Measurements from ENCODE around the gene GRID1.

The GRID1 gene

GRCh38 chr10:86217371-86218080, 149.1 kb downstream of the GRID1 start:
- DNase-seq (ENCODE audit: low read depth in 1 of 2, low spot score in 1 of 2) = no peak
- in situ Hi-C loops (cut with HindIII; ENCODE audit: low pct_unique_long_range_greater_than_20kb, low sequenced_read_pairs) = no loop called here
- TF ChIP-seq JUND (IDR thresholded peaks at IDR 0.05; ENCODE audit: low read depth) = no peak

GRCh38 chr10:86216886-86217285, 149.7 kb downstream of the GRID1 start:
- in situ Hi-C loops (cut with HindIII; ENCODE audit: low pct_unique_long_range_greater_than_20kb, low sequenced_read_pairs) = no loop called here
- no peak for DNase-seq (ENCODE audit: low read depth in 1 of 2, low spot score in 1 of 2)
- no peak for TF ChIP-seq JUND (IDR thresholded peaks at IDR 0.05; ENCODE audit: low read depth)

- DNase-seq (ENCODE audit: low read depth in 1 of 2, low spot score in 1 of 2) = no peak
- no peak for TF ChIP-seq JUND (IDR thresholded peaks at IDR 0.05; ENCODE audit: low read depth)
- in situ Hi-C loops (cut with HindIII; ENCODE audit: low pct_unique_long_range_greater_than_20kb, low sequenced_read_pairs) = no loop called here
Observed at GRCh38 chr10:86215712-86216111, 150.9 kb downstream of the GRID1 start.

- DNase-seq (ENCODE audit: low read depth in 1 of 2, low spot score in 1 of 2) = no peak
- in situ Hi-C loops (cut with HindIII; ENCODE audit: low pct_unique_long_range_greater_than_20kb, low sequenced_read_pairs) = no loop called here
- TF ChIP-seq JUND (IDR thresholded peaks at IDR 0.05; ENCODE audit: low read depth) = no peak
Observed at GRCh38 chr10:86215046-86215445, 151.5 kb downstream of the GRID1 start.

- no peak for DNase-seq (ENCODE audit: low read depth in 1 of 2, low spot score in 1 of 2)
- in situ Hi-C loops (cut with HindIII; ENCODE audit: low pct_unique_long_range_greater_than_20kb, low sequenced_read_pairs) = no loop called here
- no peak for TF ChIP-seq JUND (IDR thresholded peaks at IDR 0.05; ENCODE audit: low read depth)
Observed at GRCh38 chr10:86213148-86213547, 153.4 kb downstream of the GRID1 start.

- no peak for DNase-seq (ENCODE audit: low read depth in 1 of 2, low spot score in 1 of 2)
- in situ Hi-C loops (cut with HindIII; ENCODE audit: low pct_unique_long_range_greater_than_20kb, low sequenced_read_pairs) = no loop called here
- TF ChIP-seq JUND (IDR thresholded peaks at IDR 0.05; ENCODE audit: low read depth) = no peak
Observed at GRCh38 chr10:86212391-86212700, 154.2 kb downstream of the GRID1 start.

- in situ Hi-C loops (cut with HindIII; ENCODE audit: low pct_unique_long_range_greater_than_20kb, low sequenced_read_pairs) = no loop called here
- TF ChIP-seq JUND (IDR thresholded peaks at IDR 0.05; ENCODE audit: low read depth) = no peak
- DNase-seq (ENCODE audit: low read depth in 1 of 2, low spot score in 1 of 2) = no peak
Observed at GRCh38 chr10:86211691-86212390, 154.8 kb downstream of the GRID1 start.

GRCh38 chr10:86210416-86210815, 156.2 kb downstream of the GRID1 start:
- in situ Hi-C loops (cut with HindIII; ENCODE audit: low pct_unique_long_range_greater_than_20kb, low sequenced_read_pairs) = no loop called here
- no peak for TF ChIP-seq JUND (IDR thresholded peaks at IDR 0.05; ENCODE audit: low read depth)
- DNase-seq (ENCODE audit: low read depth in 1 of 2, low spot score in 1 of 2) = no peak

GRCh38 chr10:86209726-86210125, 156.9 kb downstream of the GRID1 start:
- DNase-seq (ENCODE audit: low read depth in 1 of 2, low spot score in 1 of 2) = no peak
- in situ Hi-C loops (cut with HindIII; ENCODE audit: low pct_unique_long_range_greater_than_20kb, low sequenced_read_pairs) = no loop called here
- TF ChIP-seq JUND (IDR thresholded peaks at IDR 0.05; ENCODE audit: low read depth) = no peak

GRCh38 chr10:86207226-86207625, 159.4 kb downstream of the GRID1 start:
- DNase-seq (ENCODE audit: low read depth in 1 of 2, low spot score in 1 of 2) = no peak
- TF ChIP-seq JUND (IDR thresholded peaks at IDR 0.05; ENCODE audit: low read depth) = no peak
- in situ Hi-C loops (cut with HindIII; ENCODE audit: low pct_unique_long_range_greater_than_20kb, low sequenced_read_pairs) = no loop called here

GRCh38 chr10:86206240-86206579, 160.4 kb downstream of the GRID1 start:
- no peak for DNase-seq (ENCODE audit: low read depth in 1 of 2, low spot score in 1 of 2)

GRCh38 chr10:86205306-86206239, 161.0 kb downstream of the GRID1 start:
- in situ Hi-C loops (cut with HindIII; ENCODE audit: low pct_unique_long_range_greater_than_20kb, low sequenced_read_pairs) = no loop called here
- TF ChIP-seq JUND (IDR thresholded peaks at IDR 0.05; ENCODE audit: low read depth) = no peak
- no peak for DNase-seq (ENCODE audit: low read depth in 1 of 2, low spot score in 1 of 2)

More at GRCh38 chr10:86206240-86206579, 160.4 kb downstream of the GRID1 start:
- TF ChIP-seq JUND (IDR thresholded peaks at IDR 0.05; ENCODE audit: low read depth) = no peak
- in situ Hi-C loops (cut with HindIII; ENCODE audit: low pct_unique_long_range_greater_than_20kb, low sequenced_read_pairs) = no loop called here
